HepG2 (cell line): ENCODE measurements around the gene FGF18. TPM values are rescaled to one million over a fixed set of nuclear protein-coding genes. Genes with fewer than 3 reads are reported as not detected.
A peak's percentile ranks its signal among the peaks of the same experiment; 100 is the strongest.

Experiments used
- ATAC-seq: fragments of 200-7000 bp; cut with Tn5 transposase; 3 replicates; pipeline ENCODE4 v1.9.1; 2020; ENCODE audit warnings: mild to moderate bottlenecking, moderate library complexity
- BruUV-seq: library from RNA; stranded (reverse); fragments of 400-500 nt; replicated peaks from 2 replicates; lab custom pipeline; 2021; lab: Mats Ljungman, UMichigan
- CTCF ChIA-PET: fragments of 300-600 bp; formaldehyde crosslinking; extraction: SDS; loops from one replicate; lab custom pipeline; 2021; ENCODE audit warnings: low total read pairs, inconsistent platforms, low intra/inter-chr PET ratio; lab: Yijun Ruan, JAX
- POLR2A ChIA-PET: fragments of 350-600 bp; sonication (Branson Sonifier 250); formaldehyde crosslinking; loops from one replicate; lab custom pipeline; 2020; ENCODE audit warnings: antibody characterized with exemption, inconsistent platforms; lab: Yijun Ruan, JAX
- DNase-seq: peaks from one replicate; pipeline ENCODE4 v3.0.0-alpha.2; 2015; ENCODE audit warnings: low spot score
- FAIRE-seq: peaks from 3 replicates; lab custom pipeline; 2011; peaks lifted over from hg19 to GRCh38; lab: Jason Lieb, UNC
- H2AFZ ChIP-seq: one replicate; pipeline ENCODE4 v1.6.1; 2011; ENCODE audit warnings: low read length, inconsistent platforms
- H3K27ac ChIP-seq: fragments of 300-600 bp; 3 replicates; pipeline ENCODE4 v1.8.0; 2011; ENCODE audit warnings: mixed run types, mild to moderate bottlenecking, mixed read lengths, low read length, inconsistent platforms; ENCODE audit not compliant: insufficient read depth; ENCODE audit errors: extremely low read length
- H3K27me3 ChIP-seq, 2 experiments: fragments of 200-600 bp in 1 of 2; 2 replicates in 1 of 2; 3 replicates in 1 of 2; pipeline versions ENCODE4 v1.6.0 to v1.8.0; 2011; ENCODE audit warnings: low read length in 2 of 2, mild to moderate bottlenecking in 2 of 2, moderate library complexity in 2 of 2, inconsistent platforms in 1 of 2; ENCODE audit not compliant: insufficient read depth in 2 of 2, control insufficient read depth in 1 of 2
- H3K36me3 ChIP-seq, 2 experiments: fragments of 200-600 bp in 1 of 2; replicated peaks in 1 of 2; 2 replicates in 1 of 2; 3 replicates in 1 of 2; pipeline versions ENCODE4 v1.5.1 to v1.8.0; 2011; ENCODE audit warnings: low read length in 2 of 2, inconsistent platforms in 1 of 2; ENCODE audit not compliant: insufficient read depth in 2 of 2, control insufficient read depth in 1 of 2
- H3K4me1 ChIP-seq: 2 replicates; pipeline ENCODE4 v1.5.1; 2012; ENCODE audit warnings: low read length, inconsistent platforms; ENCODE audit not compliant: insufficient read depth
- H3K4me2 ChIP-seq: 2 replicates; pipeline ENCODE4 v1.6.0; 2011; ENCODE audit warnings: low read depth, low read length, inconsistent platforms
- H3K4me3 ChIP-seq, 3 experiments: fragments of 200-600 bp in 1 of 3; sonication (generic), shearing (Covaris generic) in 1 of 3; replicated peaks in 1 of 3; 2 replicates each; pipeline ENCODE4 v1.5.1; 2011 to 2016; ENCODE audit warnings: low read length in 3 of 3, inconsistent platforms in 2 of 3, low read depth in 2 of 3, mild to moderate bottlenecking in 2 of 3, control low read depth in 1 of 3, mixed read lengths in 1 of 3; ENCODE audit not compliant: insufficient read depth in 1 of 3
- H3K79me2 ChIP-seq: one replicate; pipeline ENCODE4 v1.6.1; 2011; ENCODE audit warnings: low read length, inconsistent platforms; ENCODE audit not compliant: insufficient read depth
- H3K9ac ChIP-seq: 2 replicates; pipeline ENCODE4 v1.6.0; 2011; ENCODE audit warnings: mild to moderate bottlenecking, low read depth, low read length, inconsistent platforms; ENCODE audit not compliant: insufficient read depth
- H3K9me3 ChIP-seq: 2 replicates; pipeline ENCODE4 v1.5.1; 2012; ENCODE audit warnings: mild to moderate bottlenecking, low read length
- H4K20me1 ChIP-seq: 2 replicates; pipeline ENCODE4 v1.6.0; 2011; ENCODE audit warnings: inconsistent platforms, mild to moderate bottlenecking, low read length, moderate library complexity; ENCODE audit not compliant: insufficient read depth
- CHD4 ChIP-seq: fragments of 200-600 bp; sonication (generic); IDR thresholded peaks from 2 replicates; pipeline ENCODE4 v1.7.0; 2017; ENCODE audit warnings: mild to moderate bottlenecking, low read length, borderline replicate concordance
- GATAD2A ChIP-seq: IDR thresholded peaks from 2 replicates; pipeline ENCODE4 v1.6.1; 2016
- GPN1 ChIP-seq: sonication (generic); formaldehyde crosslinking; IDR thresholded peaks from 2 replicates; pipeline ENCODE4 v1.5.1; 2020; ENCODE audit warnings: missing genetic modification reagents, borderline replicate concordance
- HMGXB4 ChIP-seq, 2 experiments: sonication (generic) in 1 of 2; formaldehyde crosslinking in 1 of 2; IDR thresholded peaks; 2 replicates each; pipeline versions ENCODE4 v1.4.0 to v1.6.1; 2018 to 2020; ENCODE audit warnings: missing genetic modification reagents in 2 of 2, borderline replicate concordance in 1 of 2, low read depth in 1 of 2, mild to moderate bottlenecking in 1 of 2, missing biosample characterization in 1 of 2
- KAT8 ChIP-seq: IDR thresholded peaks from 2 replicates; pipeline ENCODE4 v1.6.1; 2016; ENCODE audit warnings: missing genetic modification reagents, missing compliant biosample characterization
- MATR3 ChIP-seq: sonication (generic); formaldehyde crosslinking; IDR thresholded peaks from 2 replicates; pipeline ENCODE4 v1.4.0; 2020; ENCODE audit warnings: missing genetic modification reagents
- PAX8 ChIP-seq: sonication (generic); formaldehyde crosslinking; IDR thresholded peaks from 2 replicates; pipeline ENCODE4 v1.8.0; 2022; ENCODE audit warnings: mild to moderate bottlenecking, missing genetic modification reagents, borderline replicate concordance
- POLR2A ChIP-seq, 2 experiments: IDR thresholded peaks; 2 replicates each; pipeline ENCODE4 v1.6.1; 2011; ENCODE audit warnings: low read depth in 2 of 2, low read length in 2 of 2, mild to moderate bottlenecking in 1 of 2, moderate library complexity in 1 of 2; ENCODE audit not compliant: insufficient read depth in 1 of 2
- RBM22 ChIP-seq: fragments of 200-400 bp; formaldehyde crosslinking; optimal IDR thresholded peaks from 2 replicates; pipeline ENCODE3; 2017; ENCODE audit warnings: mild to moderate bottlenecking, low read length, moderate library complexity
- SAP130 ChIP-seq: IDR thresholded peaks from 2 replicates; pipeline ENCODE4 v1.6.1; 2016; ENCODE audit warnings: low read depth
- SMAD3 ChIP-seq: sonication (generic); formaldehyde crosslinking; IDR thresholded peaks from 2 replicates; pipeline ENCODE4 v1.4.0; 2020; ENCODE audit warnings: missing genetic modification reagents
- ZNF670 ChIP-seq: sonication (generic); formaldehyde crosslinking; IDR thresholded peaks from 2 replicates; pipeline ENCODE4 v1.8.0; 2022; ENCODE audit warnings: mild to moderate bottlenecking, missing genetic modification reagents, borderline replicate concordance
- ZNF776 ChIP-seq: sonication (generic); formaldehyde crosslinking; IDR thresholded peaks from 2 replicates; pipeline ENCODE4 v1.4.0; 2020; ENCODE audit warnings: mild to moderate bottlenecking, missing genetic modification reagents
- WGBS: methylation state at CpG from one replicate; pipeline ENCODE4 v1.1.6; 2017; ENCODE audit warnings: low lambda C conversion rate; 5-methylcytosine and 5-hydroxymethylcytosine counted together
- in situ Hi-C: cut with HindIII; loops from 2 replicates; pipeline ENCODE4 v1.10.0; 2017; ENCODE audit warnings: low pct_unique_long_range_greater_than_20kb; ENCODE audit not compliant: extremely low pct_ligation_motif_present
- intact Hi-C: fragments of 100-400 bp; cut with micrococcal nuclease; formaldehyde crosslinking; loops from one replicate; pipeline ENCODE4 v1.10.0; 2022; ENCODE audit not compliant: unreplicated experiment
- polyA plus RNA-seq, 8 experiments: library from polyadenylated mRNA; depleted of rRNA in 3 of 8; stranded (reverse) in 7 of 8; unstranded in 1 of 8; fragments of >200 nt; fragmentation: Illumina TruSeq in 4 of 8; extraction: Trizol in 4 of 8; gene quantifications; 2 replicates each; pipeline versions ENCODE4 v1.2.1 to v1.2.3, GENCODE V29; 2011 to 2016; ENCODE audit warnings: low read depth in 4 of 8, missing spikeins in 1 of 8, mixed read lengths in 1 of 8; ENCODE audit not compliant: insufficient read depth in 1 of 8
- total RNA-seq, 5 experiments: library from RNA; depleted of rRNA; stranded (reverse); fragments of >200 nt; fragmentation: Illumina TruSeq; extraction: Trizol; gene quantifications; 2 replicates each; pipeline ENCODE4 v1.2.3, GENCODE V29; 2016; ENCODE audit warnings: low read depth in 1 of 5
- TF ChIP-seq, protein P1 (sequence below): sonication (generic); formaldehyde crosslinking; IDR thresholded peaks from 2 replicates; pipeline ENCODE4 v1.5.1; 2020; ENCODE audit warnings: missing genetic modification reagents, mild to moderate bottlenecking, borderline replicate concordance

The FGF18 gene
- total and polyA plus RNA-seq, 2 of the 13 experiments (the other 11 are each of a cell fraction or from before 2014, with no cell fraction given), result not detected

DNA sequence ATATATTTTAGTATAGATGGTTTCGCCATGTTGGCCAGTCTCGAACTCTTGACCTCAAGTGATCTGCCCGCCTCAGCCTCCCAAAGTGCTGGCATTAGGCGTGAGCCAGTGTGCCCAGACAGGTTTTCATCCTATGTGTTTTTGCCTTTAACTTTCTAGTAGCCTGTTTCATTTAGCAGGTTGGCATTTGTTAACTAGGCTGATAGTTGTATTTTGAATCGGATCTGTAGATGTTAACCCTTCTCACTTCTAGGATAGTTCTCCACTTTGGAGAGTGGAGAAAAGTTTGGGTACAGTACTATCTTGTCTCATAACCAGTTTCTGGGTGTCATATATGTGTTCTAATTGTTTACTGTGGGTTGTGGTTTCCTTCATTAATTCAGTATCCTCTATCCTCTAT lies 7.3 kb upstream of the FGF18 start:
- peaks cover 66% of the 10 kb centered on the region for H4K20me1 ChIP-seq

More for the DNA sequence above, 7.3 kb upstream of the FGF18 start:
- ChIA-PET POLR2A (no interaction called here), CTCF (no interaction called here)
- WGBS, result 98% methylated on average over 5 of the region's 5 CpGs
- Histone ChIP-seq H3K4me3 (no peak overlapping the region), H3K79me2 (peaks cover 28% of the 10 kb centered on the region), H3K9me3 (no peaks in the 10 kb centered on the region), H3K27me3 (no peaks in the 10 kb centered on the region), H3K36me3 (peaks cover 8 to 59% of the 10 kb centered on the region in 2 experiments), H3K4me2 (no peak overlapping the region), H3K27ac (no peak overlapping the region), H3K4me1 (no peaks in the 10 kb centered on the region; the same call in none of the 2 replicates), H2AFZ (no peak overlapping the region), H3K9ac (no peak overlapping the region)
- in situ Hi-C loops (no loop called here), intact Hi-C loops (no loop called here)
- no TSS peak for BruUV-seq
- ATAC-seq, result no peak
- no peak for TF ChIP-seq GATAD2A (CRISPR knock-in tag)
- TF ChIP-seq POLR2A (IDR thresholded peaks at IDR 0.05; ENCODE audit: insufficient read depth in 1 of 2, low read depth in 2 of 2, low read length in 2 of 2), result peak in 1 of 2 experiments; percentile 29; a peak in 1 of 4 replicates
- no peak for TF ChIP-seq KAT8 (CRISPR knock-in tag)
- no peak for TF ChIP-seq PAX8
- no peak for TF ChIP-seq GPN1 (CRISPR knock-in tag)
- no peak for TF ChIP-seq MATR3
- TF ChIP-seq RBM22, result peak; percentile 94
- no peak for TF ChIP-seq HMGXB4 (CRISPR knock-in tag; IDR thresholded peaks at IDR 0.05; ENCODE audit: borderline replicate concordance in 1 of 2, low read depth in 1 of 2)
- no peak for TF ChIP-seq ZNF670 (CRISPR knock-in tag)
- no peak for TF ChIP-seq SMAD3 (CRISPR knock-in tag)
- TF ChIP-seq, protein P1, sequence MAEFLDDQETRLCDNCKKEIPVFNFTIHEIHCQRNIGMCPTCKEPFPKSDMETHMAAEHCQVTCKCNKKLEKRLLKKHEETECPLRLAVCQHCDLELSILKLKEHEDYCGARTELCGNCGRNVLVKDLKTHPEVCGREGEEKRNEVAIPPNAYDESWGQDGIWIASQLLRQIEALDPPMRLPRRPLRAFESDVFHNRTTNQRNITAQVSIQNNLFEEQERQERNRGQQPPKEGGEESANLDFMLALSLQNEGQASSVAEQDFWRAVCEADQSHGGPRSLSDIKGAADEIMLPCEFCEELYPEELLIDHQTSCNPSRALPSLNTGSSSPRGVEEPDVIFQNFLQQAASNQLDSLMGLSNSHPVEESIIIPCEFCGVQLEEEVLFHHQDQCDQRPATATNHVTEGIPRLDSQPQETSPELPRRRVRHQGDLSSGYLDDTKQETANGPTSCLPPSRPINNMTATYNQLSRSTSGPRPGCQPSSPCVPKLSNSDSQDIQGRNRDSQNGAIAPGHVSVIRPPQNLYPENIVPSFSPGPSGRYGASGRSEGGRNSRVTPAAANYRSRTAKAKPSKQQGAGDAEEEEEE (CRISPR knock-in tag), result no peak
- no peak for TF ChIP-seq SAP130 (CRISPR knock-in tag)
- no peak for TF ChIP-seq ZNF776 (CRISPR knock-in tag)
- TF ChIP-seq CHD4, result no peak
- DNase-seq, result no peak
- no peak for FAIRE-seq
